Loucy (cell line): ENCODE measurements around the gene CLEC16A.

Experiments used
- H2AFZ ChIP-seq: fragments of 200-600 bp; sonication (generic); 2 replicates; pipeline ENCODE4 v1.6.0; 2016; ENCODE audit warnings: antibody characterized with exemption, mild to moderate bottlenecking, low read length, moderate library complexity
- H3F3A ChIP-seq: fragments of 200-600 bp; 2 replicates; pipeline ENCODE4 v1.6.0; 2016; ENCODE audit warnings: antibody characterized with exemption, low read depth, mild to moderate bottlenecking
- H3K27me3 ChIP-seq: fragments of 200-600 bp; sonication (generic); 2 replicates; pipeline ENCODE4 v1.6.1; 2014; ENCODE audit warnings: low read length, mild to moderate bottlenecking; ENCODE audit not compliant: insufficient read depth, poor library complexity, severe bottlenecking
- H3K36me3 ChIP-seq: fragments of 200-600 bp; sonication (generic); 2 replicates; pipeline ENCODE4 v1.6.1; 2016; ENCODE audit warnings: low read length; ENCODE audit not compliant: insufficient read depth
- H3K4me1 ChIP-seq: fragments of 200-600 bp; sonication (generic); 2 replicates; pipeline ENCODE4 v1.5.1; 2014; ENCODE audit warnings: low read length, mild to moderate bottlenecking; ENCODE audit not compliant: insufficient read depth, poor library complexity, severe bottlenecking
- H3K4me2 ChIP-seq: fragments of 200-600 bp; sonication (generic); 2 replicates; pipeline ENCODE4 v1.6.0; 2014; ENCODE audit warnings: antibody characterized with exemption, low read length, low read depth, mild to moderate bottlenecking; ENCODE audit not compliant: poor library complexity, severe bottlenecking
- H3K4me3 ChIP-seq: fragments of 200-600 bp; sonication (generic); 2 replicates; pipeline ENCODE4 v1.5.1; 2014; ENCODE audit warnings: low read length, mild to moderate bottlenecking, mixed read lengths; ENCODE audit not compliant: poor library complexity, severe bottlenecking
- H3K79me2 ChIP-seq: fragments of 200-600 bp; sonication (generic); 2 replicates; pipeline ENCODE4 v1.6.1; 2014; ENCODE audit warnings: low read length; ENCODE audit not compliant: insufficient read depth
- H3K9ac ChIP-seq: fragments of 200-600 bp; sonication (generic); 2 replicates; pipeline ENCODE4 v1.6.0; 2014; ENCODE audit warnings: mild to moderate bottlenecking, low read depth, low read length, moderate library complexity; ENCODE audit not compliant: poor library complexity, severe bottlenecking
- H3K9me2 ChIP-seq: fragments of 200-600 bp; sonication (generic); replicated peaks from 2 replicates; pipeline ENCODE4 v1.6.1; 2016; ENCODE audit warnings: low read depth, low read length, mixed read lengths
- H3K9me3 ChIP-seq: fragments of 200-600 bp; sonication (generic); 2 replicates; pipeline ENCODE4 v1.6.1; 2014; ENCODE audit warnings: mild to moderate bottlenecking, antibody characterized with exemption, low read length, low read depth; ENCODE audit not compliant: insufficient read depth
- H4K20me1 ChIP-seq: fragments of 200-600 bp; sonication (generic); 2 replicates; pipeline ENCODE4 v1.6.0; 2014; ENCODE audit warnings: antibody characterized with exemption, low read length, mild to moderate bottlenecking; ENCODE audit not compliant: insufficient read depth, poor library complexity, severe bottlenecking
- EZH2phosphoT487 ChIP-seq: fragments of 200-600 bp; IDR thresholded peaks from 2 replicates; pipeline ENCODE4 v1.6.1; 2018; ENCODE audit warnings: antibody characterized with exemption, mild to moderate bottlenecking, moderate library complexity, borderline replicate concordance
- TF ChIP-seq, protein P1 (sequence below): fragments of 200-600 bp; sonication (generic); conservative IDR thresholded peaks from 2 replicates; pipeline ENCODE4 v1.5.1; 2014; ENCODE audit warnings: mild to moderate bottlenecking, antibody characterized with exemption, low read length

The CLEC16A gene

DNA sequence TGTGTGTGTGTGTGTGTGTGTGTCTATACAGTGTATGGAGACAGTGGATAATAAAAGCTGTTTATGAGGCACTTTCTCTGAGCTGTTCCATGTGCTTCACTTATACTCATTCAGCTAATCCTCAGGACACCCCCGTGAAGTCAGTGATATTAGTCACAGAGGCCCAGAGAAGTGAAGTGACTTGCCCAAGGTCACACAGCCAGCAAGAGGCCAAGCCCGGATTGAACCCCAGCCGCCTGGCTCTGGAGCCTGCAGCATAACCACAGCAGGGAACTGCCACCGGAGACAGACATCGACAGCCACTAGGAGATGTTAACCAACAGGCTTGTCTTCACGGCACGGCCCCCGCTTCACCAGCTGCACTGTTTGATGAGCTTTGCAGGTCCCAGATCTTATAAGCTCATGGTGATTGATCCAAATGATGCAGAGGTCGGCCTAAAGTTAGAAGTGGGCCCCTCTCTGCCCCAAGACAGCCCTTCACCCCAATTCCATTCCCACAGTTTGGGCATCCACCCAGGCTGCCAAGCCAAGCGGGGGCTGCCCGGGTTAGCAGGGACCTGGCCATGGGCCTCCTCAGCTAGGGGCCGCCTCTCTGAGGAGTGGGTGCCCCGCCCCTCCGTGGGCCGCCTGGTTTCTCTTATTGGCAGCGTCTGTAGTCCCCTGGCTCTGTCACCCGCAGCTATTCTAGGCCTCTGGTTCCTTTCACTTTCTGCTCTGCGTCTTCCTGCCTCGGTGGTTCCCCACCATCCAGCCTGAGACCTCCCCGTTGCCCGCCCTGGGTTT lies 280.7 kb downstream of the CLEC16A start:
- Histone ChIP-seq H3K4me2 (no peak overlapping the region), H2AFZ (no peak overlapping the region; the same call in 1 of the 2 replicates), H3K79me2 (no peaks in the 10 kb centered on the region), H3K36me3 (no peaks in the 10 kb centered on the region), H3K9me3 (no peaks in the 10 kb centered on the region), H3K9ac (no peak overlapping the region), H3K9me2 (no peaks in the 10 kb centered on the region), H3K4me1 (no peaks in the 10 kb centered on the region), H4K20me1 (no peaks in the 10 kb centered on the region), H3K4me3 (no peak overlapping the region), H3F3A (no peaks in the 10 kb centered on the region), H3K27me3 (no peaks in the 10 kb centered on the region)
- TF ChIP-seq EZH2phosphoT487: no peak
- TF ChIP-seq, protein P1, sequence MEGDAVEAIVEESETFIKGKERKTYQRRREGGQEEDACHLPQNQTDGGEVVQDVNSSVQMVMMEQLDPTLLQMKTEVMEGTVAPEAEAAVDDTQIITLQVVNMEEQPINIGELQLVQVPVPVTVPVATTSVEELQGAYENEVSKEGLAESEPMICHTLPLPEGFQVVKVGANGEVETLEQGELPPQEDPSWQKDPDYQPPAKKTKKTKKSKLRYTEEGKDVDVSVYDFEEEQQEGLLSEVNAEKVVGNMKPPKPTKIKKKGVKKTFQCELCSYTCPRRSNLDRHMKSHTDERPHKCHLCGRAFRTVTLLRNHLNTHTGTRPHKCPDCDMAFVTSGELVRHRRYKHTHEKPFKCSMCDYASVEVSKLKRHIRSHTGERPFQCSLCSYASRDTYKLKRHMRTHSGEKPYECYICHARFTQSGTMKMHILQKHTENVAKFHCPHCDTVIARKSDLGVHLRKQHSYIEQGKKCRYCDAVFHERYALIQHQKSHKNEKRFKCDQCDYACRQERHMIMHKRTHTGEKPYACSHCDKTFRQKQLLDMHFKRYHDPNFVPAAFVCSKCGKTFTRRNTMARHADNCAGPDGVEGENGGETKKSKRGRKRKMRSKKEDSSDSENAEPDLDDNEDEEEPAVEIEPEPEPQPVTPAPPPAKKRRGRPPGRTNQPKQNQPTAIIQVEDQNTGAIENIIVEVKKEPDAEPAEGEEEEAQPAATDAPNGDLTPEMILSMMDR: no peak

DNA sequence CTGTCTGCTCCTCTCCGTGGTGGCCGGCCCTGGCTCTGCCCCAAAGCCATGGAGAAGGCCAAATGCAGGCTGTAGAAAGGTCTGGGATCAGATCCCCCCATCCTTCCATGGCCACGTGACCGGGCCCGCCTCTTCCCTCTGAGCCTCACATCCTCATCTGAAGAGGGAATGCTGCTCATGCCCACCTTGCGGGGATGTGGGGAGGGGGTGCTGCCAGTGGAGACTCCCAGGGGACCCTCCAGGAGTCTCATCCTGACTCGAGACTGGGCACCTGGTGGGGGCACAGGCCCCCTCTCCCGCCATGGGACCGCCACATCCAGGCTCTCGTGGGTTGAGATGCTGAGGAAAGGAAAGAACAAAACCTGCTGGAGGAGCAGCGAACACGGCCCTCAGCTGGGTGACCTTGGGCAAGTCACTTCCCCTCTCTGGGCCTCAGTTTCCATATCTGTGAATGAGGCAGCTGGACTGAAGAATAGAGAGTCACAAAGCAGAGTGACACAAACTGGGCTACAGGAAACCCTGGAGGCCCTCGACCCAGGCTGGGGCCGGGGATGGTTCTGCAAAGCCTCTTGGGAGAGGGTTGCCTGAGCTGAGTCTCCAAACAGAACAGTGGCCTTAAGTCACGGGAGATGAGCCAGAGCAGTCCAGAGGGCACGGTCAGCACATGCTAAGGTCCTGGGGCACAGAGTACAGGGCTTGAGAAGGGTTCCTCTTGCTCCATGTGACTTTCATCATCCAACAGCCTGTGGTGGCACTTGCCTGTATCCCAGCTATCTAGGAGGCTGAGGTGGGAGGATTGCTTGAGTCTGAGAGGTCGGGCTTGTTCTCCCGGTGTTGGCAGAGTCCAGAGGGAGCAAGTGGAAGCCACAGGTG lies 281.5 kb downstream of the CLEC16A start:
- Histone ChIP-seq H3K79me2 (no peaks in the 10 kb centered on the region), H3K9me3 (no peaks in the 10 kb centered on the region), H3K4me2 (no peak overlapping the region), H3K27me3 (no peaks in the 10 kb centered on the region), H3K9ac (no peak overlapping the region), H4K20me1 (no peaks in the 10 kb centered on the region), H3K4me3 (no peak overlapping the region), H3K9me2 (no peaks in the 10 kb centered on the region), H3F3A (no peaks in the 10 kb centered on the region), H3K36me3 (no peaks in the 10 kb centered on the region), H3K4me1 (no peaks in the 10 kb centered on the region), H2AFZ (no peak overlapping the region)
- TF ChIP-seq EZH2phosphoT487: no peak
- TF ChIP-seq, protein P1: no peak

DNA sequence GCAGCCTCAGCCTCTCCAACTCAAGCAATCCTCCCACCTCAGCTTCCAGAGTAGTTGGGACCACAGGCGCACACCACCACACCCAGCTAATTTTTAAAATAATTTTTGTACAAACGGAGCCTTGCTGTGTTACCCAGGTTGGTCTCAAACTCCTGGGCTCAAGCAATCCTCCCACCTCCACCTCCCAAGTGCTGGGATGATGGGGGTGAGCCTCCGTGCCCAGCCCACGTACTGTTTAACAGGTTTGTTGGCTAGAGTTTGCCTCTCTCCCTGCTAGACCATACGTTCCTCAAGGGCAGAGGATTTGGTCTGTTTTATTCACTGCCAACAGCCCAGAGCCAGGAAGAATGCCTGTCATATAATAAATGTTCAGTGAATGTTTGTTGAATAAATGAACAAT lies 285.1 kb downstream of the CLEC16A start:
- H3K9ac ChIP-seq: no peak overlapping the region
- TF ChIP-seq EZH2phosphoT487: no peak
- TF ChIP-seq, protein P1: no peak
- H3K9me2 ChIP-seq: no peaks in the 10 kb centered on the region
- no peaks in the 10 kb centered on the region for H3F3A ChIP-seq
- H3K36me3 ChIP-seq: no peaks in the 10 kb centered on the region
- no peak overlapping the region for H2AFZ ChIP-seq
- H3K79me2 ChIP-seq: no peaks in the 10 kb centered on the region
- H3K9me3 ChIP-seq: no peaks in the 10 kb centered on the region
- H3K4me3 ChIP-seq: no peak overlapping the region
- H3K27me3 ChIP-seq: no peaks in the 10 kb centered on the region
- no peaks in the 10 kb centered on the region for H4K20me1 ChIP-seq
- H3K4me2 ChIP-seq: no peak overlapping the region
- peaks cover 20% of the 10 kb centered on the region for H3K4me1 ChIP-seq
